Loucy (cell line): Measurements from ENCODE around the gene HOTAIR.

Experiments
- H2AFZ ChIP-seq: fragments of 200-600 bp; sonication (generic); 2 replicates; pipeline ENCODE4 v1.6.0; 2016; ENCODE audit warnings: antibody characterized with exemption, mild to moderate bottlenecking, low read length, moderate library complexity
- H3F3A ChIP-seq: fragments of 200-600 bp; 2 replicates; pipeline ENCODE4 v1.6.0; 2016; ENCODE audit warnings: antibody characterized with exemption, low read depth, mild to moderate bottlenecking
- H3K27me3 ChIP-seq: fragments of 200-600 bp; sonication (generic); 2 replicates; pipeline ENCODE4 v1.6.1; 2014; ENCODE audit warnings: low read length, mild to moderate bottlenecking; ENCODE audit not compliant: insufficient read depth, poor library complexity, severe bottlenecking
- H3K36me3 ChIP-seq: fragments of 200-600 bp; sonication (generic); 2 replicates; pipeline ENCODE4 v1.6.1; 2016; ENCODE audit warnings: low read length; ENCODE audit not compliant: insufficient read depth
- H3K4me1 ChIP-seq: fragments of 200-600 bp; sonication (generic); 2 replicates; pipeline ENCODE4 v1.5.1; 2014; ENCODE audit warnings: low read length, mild to moderate bottlenecking; ENCODE audit not compliant: insufficient read depth, poor library complexity, severe bottlenecking
- H3K4me2 ChIP-seq: fragments of 200-600 bp; sonication (generic); 2 replicates; pipeline ENCODE4 v1.6.0; 2014; ENCODE audit warnings: antibody characterized with exemption, low read length, low read depth, mild to moderate bottlenecking; ENCODE audit not compliant: poor library complexity, severe bottlenecking
- H3K4me3 ChIP-seq: fragments of 200-600 bp; sonication (generic); 2 replicates; pipeline ENCODE4 v1.5.1; 2014; ENCODE audit warnings: low read length, mild to moderate bottlenecking, mixed read lengths; ENCODE audit not compliant: poor library complexity, severe bottlenecking
- H3K79me2 ChIP-seq: fragments of 200-600 bp; sonication (generic); 2 replicates; pipeline ENCODE4 v1.6.1; 2014; ENCODE audit warnings: low read length; ENCODE audit not compliant: insufficient read depth
- H3K9ac ChIP-seq: fragments of 200-600 bp; sonication (generic); 2 replicates; pipeline ENCODE4 v1.6.0; 2014; ENCODE audit warnings: mild to moderate bottlenecking, low read depth, low read length, moderate library complexity; ENCODE audit not compliant: poor library complexity, severe bottlenecking
- H3K9me2 ChIP-seq: fragments of 200-600 bp; sonication (generic); replicated peaks from 2 replicates; pipeline ENCODE4 v1.6.1; 2016; ENCODE audit warnings: low read depth, low read length, mixed read lengths
- H3K9me3 ChIP-seq: fragments of 200-600 bp; sonication (generic); 2 replicates; pipeline ENCODE4 v1.6.1; 2014; ENCODE audit warnings: mild to moderate bottlenecking, antibody characterized with exemption, low read length, low read depth; ENCODE audit not compliant: insufficient read depth
- H4K20me1 ChIP-seq: fragments of 200-600 bp; sonication (generic); 2 replicates; pipeline ENCODE4 v1.6.0; 2014; ENCODE audit warnings: antibody characterized with exemption, low read length, mild to moderate bottlenecking; ENCODE audit not compliant: insufficient read depth, poor library complexity, severe bottlenecking
- CTCF ChIP-seq: fragments of 200-600 bp; sonication (generic); conservative IDR thresholded peaks from 2 replicates; pipeline ENCODE4 v1.5.1; 2014; ENCODE audit warnings: mild to moderate bottlenecking, antibody characterized with exemption, low read length
- EZH2phosphoT487 ChIP-seq: fragments of 200-600 bp; IDR thresholded peaks from 2 replicates; pipeline ENCODE4 v1.6.1; 2018; ENCODE audit warnings: antibody characterized with exemption, mild to moderate bottlenecking, moderate library complexity, borderline replicate concordance

Gene HOTAIR

GRCh38 chr12:53955776-53956250 lies 18.9 kb downstream of the HOTAIR start:
- 0 out of 2 replicates have a peak, but pooled peaks cover 3% of the 10 kb centered on the region for H3F3A ChIP-seq
- H3K9ac ChIP-seq = peak overlapping the region; percentile 73
- no peaks in the 10 kb centered on the region for H3K79me2 ChIP-seq
- H3K27me3 ChIP-seq = no peaks in the 10 kb centered on the region
- H2AFZ ChIP-seq = peak overlapping the region; percentile 72; the same call in 1 of the 2 replicates
- H3K36me3 ChIP-seq = no peaks in the 10 kb centered on the region
- no peaks in the 10 kb centered on the region for H3K9me2 ChIP-seq
- H3K4me1 ChIP-seq = peaks cover 41% of the 10 kb centered on the region
- peak overlapping the region; percentile 66 for H3K4me3 ChIP-seq
- no peak for TF ChIP-seq EZH2phosphoT487
- no peak for TF ChIP-seq CTCF
- H3K9me3 ChIP-seq = no peaks in the 10 kb centered on the region
- no peaks in the 10 kb centered on the region for H4K20me1 ChIP-seq
- H3K4me2 ChIP-seq = peak overlapping the region; percentile 91

GRCh38 chr12:53955036-53955775 lies 19.5 kb downstream of the HOTAIR start:
- H4K20me1 ChIP-seq = no peaks in the 10 kb centered on the region
- H3K4me3 ChIP-seq = no peak overlapping the region
- H3K9me2 ChIP-seq = no peaks in the 10 kb centered on the region
- TF ChIP-seq EZH2phosphoT487 (no peak), CTCF (no peak)
- no peaks in the 10 kb centered on the region for H3K36me3 ChIP-seq
- H3K9ac ChIP-seq = no peak overlapping the region
- peak overlapping the region; percentile 91 for H3K4me2 ChIP-seq
- H2AFZ ChIP-seq = no peak overlapping the region
- H3K9me3 ChIP-seq = no peaks in the 10 kb centered on the region
- 0 out of 2 replicates have a peak, but pooled peaks cover 3% of the 10 kb centered on the region for H3F3A ChIP-seq
- peaks cover 41% of the 10 kb centered on the region for H3K4me1 ChIP-seq
- no peaks in the 10 kb centered on the region for H3K79me2 ChIP-seq
- H3K27me3 ChIP-seq = no peaks in the 10 kb centered on the region

GRCh38 chr12:53954694-53955035 lies 20.1 kb downstream of the HOTAIR start, which contains the start of gene HOXC12:
Gene HOXC12 (plus strand): TSS chr12:53954903. CDS start chr12:53954930, 27 bp downstream.
- Histone ChIP-seq H3K9me3 (no peaks in the 10 kb centered on the region), H3K4me1 (peaks cover 39% of the 10 kb centered on the region), H3K36me3 (no peaks in the 10 kb centered on the region), H3K9ac (peak within 1 kb of the TSS; percentile 73), H3F3A (0 out of 2 replicates have a peak, but pooled peaks cover 3% of the 10 kb centered on the region), H3K9me2 (no peaks in the 10 kb centered on the region), H3K27me3 (no peaks in the 10 kb centered on the region), H3K4me2 (peak within 1 kb of the TSS; percentile 91), H3K4me3 (peak within 1 kb of the TSS; percentile 66), H2AFZ (no peak within 1 kb of the TSS), H4K20me1 (no peaks in the 10 kb centered on the region), H3K79me2 (no peaks in the 10 kb centered on the region)
- TF ChIP-seq CTCF = no peak
